GM19463 (cell line): ENCODE measurements around the gene MRPS6.
A peak's percentile ranks its signal among the peaks of the same experiment; 100 is the strongest.

ENCODE experiments used
- ATAC-seq: cut with Tn5 transposase; IDR thresholded peaks from one replicate; pipeline ENCODE4 v1.9.1; 2021; ENCODE audit warnings: mild to moderate bottlenecking, moderate library complexity; ENCODE audit not compliant: unreplicated experiment

The MRPS6 gene

DNA sequence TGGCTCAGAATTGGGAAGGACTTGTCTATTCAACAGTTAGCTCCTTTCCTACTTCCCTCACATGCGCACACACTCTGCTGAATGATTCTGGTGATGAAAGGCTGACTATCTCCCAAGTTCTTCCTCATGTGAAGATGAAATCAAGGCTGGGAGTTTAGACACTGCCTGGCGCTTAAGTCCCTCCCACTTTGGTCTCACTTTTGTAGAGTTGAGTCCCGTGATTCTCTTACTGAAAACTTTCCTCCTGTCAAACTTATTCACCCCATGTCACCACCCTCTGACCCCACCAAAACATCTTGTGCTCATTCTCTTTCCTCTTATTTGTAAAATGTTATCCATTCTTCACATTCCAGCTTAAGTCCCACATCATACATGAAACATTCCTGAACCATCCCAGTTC lies 8.4 kb upstream of the MRPS6 start:
- ATAC-seq: no peak

DNA sequence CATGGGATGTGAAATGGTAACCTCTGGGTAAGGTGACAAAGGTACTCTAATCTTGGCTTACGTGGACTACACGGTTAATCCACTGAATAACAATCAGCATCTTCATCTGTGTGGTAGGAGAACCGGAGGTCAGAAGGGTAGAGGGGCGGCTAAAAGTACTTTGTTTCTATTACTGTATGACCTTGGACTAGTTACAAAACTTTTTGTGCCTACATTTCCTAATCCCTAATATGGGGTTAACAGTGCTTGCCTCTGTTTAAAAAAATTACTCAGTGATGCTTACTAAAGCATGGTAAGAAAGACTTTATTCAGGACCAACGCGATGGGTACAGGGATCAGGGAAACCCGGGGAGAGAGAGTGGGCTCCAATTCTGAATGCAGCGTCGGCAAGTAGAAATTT lies 1.7 kb upstream of the MRPS6 start:
- no peak for ATAC-seq

- ATAC-seq: no peak
Measured at GRCh38 chr21:34072145-34073031, 990 bp upstream of the MRPS6 start.

- peak; percentile 46 for ATAC-seq
Measured at GRCh38 chr21:34073749-34074282, 438 bp downstream of the MRPS6 start.

GRCh38 chr21:34074283-34075090 lies 1.1 kb downstream of the MRPS6 start:
- no peak for ATAC-seq

GRCh38 chr21:34075091-34075425 lies 1.7 kb downstream of the MRPS6 start:
- ATAC-seq: no peak

- ATAC-seq: no peak
Measured at GRCh38 chr21:34075760-34076660, 2.6 kb downstream of the MRPS6 start.

DNA sequence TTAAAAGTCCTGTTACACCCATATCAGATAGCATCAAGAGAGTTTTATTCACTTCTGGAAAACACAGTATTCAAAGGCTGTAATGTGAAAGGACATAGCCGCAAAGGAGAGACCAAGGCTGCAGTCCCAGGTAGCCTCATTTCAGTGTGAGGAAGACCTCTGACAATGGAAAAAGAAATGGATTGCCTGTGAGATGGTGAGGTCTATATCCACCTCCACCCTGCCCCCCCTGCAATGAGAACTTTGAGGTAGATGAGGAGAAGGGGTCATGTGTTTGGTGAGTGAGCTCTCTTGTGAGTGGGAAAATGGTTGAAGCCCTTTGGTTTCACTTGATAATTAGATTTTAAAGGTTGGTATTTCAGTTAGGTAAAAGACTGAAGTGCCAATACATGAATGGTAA lies 3.5 kb downstream of the MRPS6 start:
- no peak for ATAC-seq

DNA sequence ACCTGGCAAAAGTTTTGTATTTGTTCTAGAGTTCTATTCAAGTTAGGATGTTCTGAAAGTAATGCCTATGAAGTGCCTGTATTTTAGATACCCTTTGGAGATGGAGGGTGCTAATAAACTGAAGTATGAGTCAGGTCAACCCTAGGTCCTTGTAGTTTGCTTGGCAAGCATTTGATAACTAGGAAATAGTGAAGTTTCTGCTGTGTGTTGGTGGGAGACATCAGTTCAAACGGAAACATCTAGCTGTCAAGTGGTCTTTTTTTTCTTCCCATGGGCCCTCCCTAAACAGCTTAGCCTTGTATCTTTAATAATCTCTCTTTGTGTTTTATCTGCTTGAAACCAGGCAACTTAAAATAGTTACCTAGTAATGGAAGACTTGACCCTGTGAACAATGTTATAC lies 4.5 kb downstream of the MRPS6 start:
- no peak for ATAC-seq

GRCh38 chr21:34078915-34079314 lies 5.5 kb downstream of the MRPS6 start:
- ATAC-seq: no peak

DNA sequence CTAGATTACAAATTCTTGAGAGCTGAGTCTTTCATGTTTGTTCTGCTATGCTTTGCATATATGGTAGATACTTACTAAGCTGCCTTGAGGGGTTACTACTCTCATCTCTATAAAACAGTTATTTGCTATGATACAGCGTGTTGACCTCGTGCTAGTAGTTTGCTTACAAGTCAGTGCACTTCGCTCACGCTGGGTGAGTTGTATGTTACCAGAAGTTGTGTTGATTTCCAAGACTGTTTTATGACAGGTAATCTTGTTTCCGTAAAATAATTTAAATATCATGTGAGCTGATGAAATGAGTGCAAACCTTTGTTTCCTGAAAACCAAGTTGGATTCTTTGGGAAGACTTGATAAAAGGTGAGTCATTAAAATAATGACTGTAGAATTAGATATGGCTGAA lies 7.3 kb downstream of the MRPS6 start:
- ATAC-seq: no peak

GRCh38 chr21:34082769-34083168 lies 9.4 kb downstream of the MRPS6 start:
- no peak for ATAC-seq

GRCh38 chr21:34083357-34083756 lies 10.0 kb downstream of the MRPS6 start:
- no peak for ATAC-seq

- no peak for ATAC-seq
Measured at GRCh38 chr21:34085129-34085528, 11.8 kb downstream of the MRPS6 start.

- ATAC-seq: no peak
Measured at GRCh38 chr21:34086887-34087306, 13.5 kb downstream of the MRPS6 start.

- no peak for ATAC-seq
Measured at GRCh38 chr21:34088752-34089151, 15.4 kb downstream of the MRPS6 start.

- ATAC-seq: no peak
Measured at GRCh38 chr21:34091032-34091431, 17.7 kb downstream of the MRPS6 start.

DNA sequence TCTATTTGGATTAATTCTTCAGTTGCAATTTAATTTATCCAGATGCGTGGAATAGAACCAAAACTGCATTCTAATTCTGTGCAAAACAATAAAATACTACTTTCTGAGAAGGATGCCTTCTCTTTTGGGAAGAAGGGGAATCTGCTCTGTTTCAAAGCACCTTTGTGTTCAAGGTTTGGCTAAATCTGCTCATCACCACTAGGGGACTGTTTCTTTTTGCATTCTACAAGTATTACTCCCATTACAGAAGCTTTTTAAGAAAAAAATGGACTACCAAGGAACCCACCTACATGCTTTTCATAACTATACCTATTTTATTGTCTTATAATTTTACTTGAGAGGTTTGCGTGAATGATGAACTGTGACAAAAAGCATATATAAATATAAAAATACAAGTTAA lies 18.2 kb downstream of the MRPS6 start:
- no peak for ATAC-seq

- no peak for ATAC-seq
Measured at GRCh38 chr21:34092262-34092921, 19.0 kb downstream of the MRPS6 start.

- ATAC-seq: no peak
Measured at GRCh38 chr21:34093083-34093482, 19.7 kb downstream of the MRPS6 start.
